IMR-90 (cell line): ENCODE measurements around the gene TRPM8. TPM values are rescaled to one million over a fixed set of nuclear protein-coding genes. Genes with fewer than 3 reads are reported as not detected.

ENCODE experiments used
- ATAC-seq: fragments of 200-7000 bp; cut with Tn5 transposase; 2 replicates; pipeline ENCODE4 v1.9.1; 2020; ENCODE audit warnings: low read depth, mild to moderate bottlenecking, moderate library complexity
- BruUV-seq: library from RNA; stranded (reverse); fragments of 400-500 nt; replicated peaks from 2 replicates; lab custom pipeline; 2021; lab: Mats Ljungman, UMichigan
- CTCF ChIA-PET: fragments of 300-600 bp; formaldehyde crosslinking; extraction: SDS; loops from one replicate; lab custom pipeline; 2021; ENCODE audit warnings: antibody characterized with exemption; lab: Yijun Ruan, JAX
- POLR2A ChIA-PET: fragments of 300-600 bp; sonication (Branson Sonifier 250); formaldehyde crosslinking; loops from one replicate; lab custom pipeline; 2022; ENCODE audit warnings: antibody characterized with exemption; ENCODE audit not compliant: unreplicated experiment; lab: Charles Lee
- DNase-seq: peaks from one replicate; pipeline ENCODE4 v3.0.0; 2013
- H2AFZ ChIP-seq: replicated peaks from 2 replicates; pipeline ENCODE3; 2013; ENCODE audit warnings: low read length, mild to moderate bottlenecking; ENCODE audit not compliant: poor library complexity
- H2AK5ac ChIP-seq: 2 replicates; pipeline ENCODE4 v1.6.1; 2013; ENCODE audit warnings: low read depth, low read length, inconsistent platforms
- H2AK9ac ChIP-seq: replicated peaks from 2 replicates; pipeline ENCODE3; 2013; ENCODE audit warnings: mild to moderate bottlenecking, low read depth, low read length, moderate library complexity; ENCODE audit not compliant: poor library complexity
- H2BK120ac ChIP-seq: 2 replicates; pipeline ENCODE4 v1.6.1; 2013; ENCODE audit warnings: low read depth, low read length, inconsistent platforms
- H2BK15ac ChIP-seq: 3 replicates; pipeline ENCODE4 v1.6.1; 2013; ENCODE audit warnings: low read depth, low read length, inconsistent platforms
- H2BK20ac ChIP-seq: 2 replicates; pipeline ENCODE4 v1.6.1; 2013; ENCODE audit warnings: low read depth, mild to moderate bottlenecking, inconsistent platforms, low read length, moderate library complexity
- H2BK5ac ChIP-seq: 2 replicates; pipeline ENCODE4 v1.6.1; 2013; ENCODE audit warnings: mild to moderate bottlenecking, low read depth, low read length, inconsistent platforms; ENCODE audit not compliant: poor library complexity, severe bottlenecking
- H3K14ac ChIP-seq: replicated peaks from 2 replicates; pipeline ENCODE4 v1.6.1; 2013; ENCODE audit warnings: low read depth, low read length, inconsistent platforms
- H3K18ac ChIP-seq: 2 replicates; pipeline ENCODE4 v1.6.1; 2013; ENCODE audit warnings: low read depth, low read length, control low read depth
- H3K23ac ChIP-seq: 2 replicates; pipeline ENCODE4 v1.6.1; 2013; ENCODE audit warnings: low read depth, low read length, inconsistent platforms
- H3K27ac ChIP-seq: 2 replicates; pipeline ENCODE4 v1.5.1; 2013; ENCODE audit warnings: mild to moderate bottlenecking, control low read depth, low read length; ENCODE audit not compliant: insufficient read depth
- H3K27me3 ChIP-seq: 2 replicates; pipeline ENCODE4 v1.6.1; 2013; ENCODE audit warnings: low read length; ENCODE audit not compliant: control insufficient read depth, insufficient read depth
- H3K36me3 ChIP-seq: 2 replicates; pipeline ENCODE4 v1.6.1; 2013; ENCODE audit warnings: low read length, mixed read lengths; ENCODE audit not compliant: control insufficient read depth, insufficient read depth
- H3K4ac ChIP-seq: 2 replicates; pipeline ENCODE4 v1.6.1; 2013; ENCODE audit warnings: low read depth, low read length, inconsistent platforms
- H3K4me1 ChIP-seq: 2 replicates; pipeline ENCODE4 v1.6.1; 2013; ENCODE audit warnings: low read length, mixed read lengths; ENCODE audit not compliant: control insufficient read depth, insufficient read depth
- H3K4me2 ChIP-seq: 2 replicates; pipeline ENCODE4 v1.6.1; 2013; ENCODE audit warnings: low read depth, mild to moderate bottlenecking, control low read depth, low read length, moderate library complexity
- H3K4me3 ChIP-seq: 2 replicates; pipeline ENCODE4 v1.5.1; 2013; ENCODE audit warnings: low read depth, mild to moderate bottlenecking, control low read depth, low read length, moderate library complexity; ENCODE audit not compliant: insufficient read depth
- H3K56ac ChIP-seq: 2 replicates; pipeline ENCODE4 v1.6.1; 2013; ENCODE audit warnings: low read length, inconsistent platforms; ENCODE audit not compliant: insufficient read depth; ENCODE audit errors: extremely low read depth
- H3K79me1 ChIP-seq, 2 experiments: 2 replicates each; pipeline ENCODE4 v1.6.1; 2013; ENCODE audit warnings: low read length in 2 of 2, inconsistent platforms in 1 of 2, low read depth in 1 of 2
- H3K9ac ChIP-seq: 2 replicates; pipeline ENCODE4 v1.6.1; 2013; ENCODE audit warnings: low read depth, low read length, control low read depth
- H3K9me1 ChIP-seq: 2 replicates; pipeline ENCODE4 v1.6.1; 2013; ENCODE audit warnings: low read length, inconsistent platforms; ENCODE audit not compliant: insufficient read depth
- H3K9me3 ChIP-seq: 2 replicates; pipeline ENCODE4 v1.6.1; 2013; ENCODE audit warnings: low read length; ENCODE audit not compliant: control insufficient read depth, insufficient read depth
- H4K20me1 ChIP-seq: 2 replicates; pipeline ENCODE4 v1.6.1; 2013; ENCODE audit warnings: low read length, inconsistent platforms; ENCODE audit not compliant: insufficient read depth
- H4K5ac ChIP-seq: 2 replicates; pipeline ENCODE4 v1.6.1; 2013; ENCODE audit warnings: mild to moderate bottlenecking, low read depth, low read length, control low read depth
- H4K8ac ChIP-seq, 2 experiments: 2 replicates each; pipeline ENCODE4 v1.6.1; 2013; ENCODE audit warnings: low read depth in 2 of 2, low read length in 2 of 2, control low read depth in 1 of 2, inconsistent platforms in 1 of 2
- H4K91ac ChIP-seq: 2 replicates; pipeline ENCODE4 v1.6.1; 2013; ENCODE audit warnings: low read depth, low read length, inconsistent platforms; ENCODE audit not compliant: insufficient read depth
- CEBPB ChIP-seq: IDR thresholded peaks from 2 replicates; pipeline ENCODE4 v1.6.1; 2012; ENCODE audit warnings: low read depth, low read length, improper control_type of control experiment
- CHD1 ChIP-seq: IDR thresholded peaks from 2 replicates; pipeline ENCODE4 v1.6.1; 2012; ENCODE audit warnings: low read depth, low read length, improper control_type of control experiment
- CTCF ChIP-seq: conservative IDR thresholded peaks from 2 replicates; pipeline ENCODE4 v1.5.1; 2012; ENCODE audit warnings: mild to moderate bottlenecking, low read depth, low read length, improper control_type of control experiment
- ELK1 ChIP-seq: fragments of 150-350 bp; IDR thresholded peaks from 2 replicates; pipeline ENCODE4 v1.6.1; 2016; ENCODE audit warnings: low read depth, mild to moderate bottlenecking, low read length, moderate library complexity, borderline replicate concordance
- FOS ChIP-seq: fragments of 150-350 bp; IDR thresholded peaks from 2 replicates; pipeline ENCODE4 v1.6.1; 2016; ENCODE audit warnings: low read depth, low read length
- MAFK ChIP-seq: IDR thresholded peaks from 2 replicates; pipeline ENCODE4 v1.6.1; 2012; ENCODE audit warnings: low read depth, low read length, improper control_type of control experiment
- MXI1 ChIP-seq: IDR thresholded peaks from 2 replicates; pipeline ENCODE4 v1.6.1; 2012; ENCODE audit warnings: low read depth, mild to moderate bottlenecking, low read length, moderate library complexity, borderline replicate concordance
- NFE2L2 ChIP-seq: fragments of 150-350 bp; IDR thresholded peaks from 2 replicates; pipeline ENCODE4 v1.6.1; 2016; ENCODE audit warnings: low read depth, mild to moderate bottlenecking, low read length
- POLR2A ChIP-seq: IDR thresholded peaks from 2 replicates; pipeline ENCODE4 v1.6.1; 2012; ENCODE audit warnings: mild to moderate bottlenecking, low read depth, low read length
- RAD21 ChIP-seq: IDR thresholded peaks from 2 replicates; pipeline ENCODE4 v1.6.1; 2012; ENCODE audit warnings: low read length, improper control_type of control experiment
- RCOR1 ChIP-seq: IDR thresholded peaks from 2 replicates; pipeline ENCODE4 v1.6.1; 2012; ENCODE audit warnings: mild to moderate bottlenecking, low read length, improper control_type of control experiment; ENCODE audit not compliant: insufficient replicate concordance
- RFX5 ChIP-seq: IDR thresholded peaks from 2 replicates; pipeline ENCODE4 v1.8.0; 2012; ENCODE audit warnings: low read depth, mild to moderate bottlenecking, low read length, moderate library complexity
- SMC3 ChIP-seq: fragments of 150-350 bp; IDR thresholded peaks from 2 replicates; pipeline ENCODE4 v1.6.1; 2016; ENCODE audit warnings: low read depth, mild to moderate bottlenecking, antibody characterized with exemption, low read length, moderate library complexity
- USF2 ChIP-seq: fragments of 150-350 bp; IDR thresholded peaks from 2 replicates; pipeline ENCODE4 v1.6.1; 2017; ENCODE audit warnings: mild to moderate bottlenecking, antibody characterized with exemption, low read length, low read depth
- WGBS, 2 experiments: methylation state at CpG; one replicate each; pipeline versions ENCODE4 v1.1.5 to v1.1.7; 2013; ENCODE audit warnings: missing lambda C conversion rate in 2 of 2; ENCODE audit not compliant: insufficient read length in 1 of 2; ENCODE audit errors: extremely low coverage in 2 of 2; 5-methylcytosine and 5-hydroxymethylcytosine counted together
- dilution Hi-C: fragments of 300-500 bp; cut with HindIII; formaldehyde crosslinking; loops from one replicate; pipeline ENCODE4 v1.14.3; 2018; ENCODE audit warnings: low sequenced_read_pairs; ENCODE audit not compliant: unreplicated experiment
- in situ Hi-C: fragments of 300-500 bp; cut with MboI; formaldehyde crosslinking; loops from 3 replicates; pipeline ENCODE4 v1.14.3; 2019; ENCODE audit warnings: low sequenced_read_pairs, inconsistent platforms, mixed read lengths
- intact Hi-C: fragments of 100-400 bp; cut with micrococcal nuclease; formaldehyde crosslinking; loops from 2 replicates; pipeline ENCODE4 v1.10.0; 2022
- polyA plus RNA-seq, 3 experiments: library from polyadenylated mRNA; depleted of rRNA; stranded (reverse); fragments of >200 nt; gene quantifications; 2 replicates each; pipeline ENCODE4 v1.2.3, GENCODE V29; 2012; ENCODE audit warnings: low replicate concordance in 1 of 3
- total RNA-seq: library from RNA; depleted of rRNA; stranded (reverse); fragments of >200 nt; gene quantifications from 2 replicates; pipeline ENCODE4 v1.2.3, GENCODE V29; 2012

TRPM8 gene
- total and polyA plus RNA-seq, 2 of the 4 experiments (the other 2 are of a cell fraction) = not detected

GRCh38 chr2:233976690-233977294, 59.6 kb downstream of the TRPM8 start:
- intact Hi-C loops = loop anchor here (1.0 to 10.0 kb wide), 6 partner anchors 159 to 1141 kb away; no protein-coding TSS in a partner anchor
- BruUV-seq = no TSS peak
- WGBS, 2 experiments = 75% methylated on average over 4 of the region's 8 CpGs; no CpG with 5 or more reads in 1 of the 2 experiments
- Histone ChIP-seq H3K9ac (no peak overlapping the region), H3K36me3 (no peaks in the 10 kb centered on the region), H3K18ac (no peak overlapping the region), H3K14ac (no peak overlapping the region), H3K4ac (peak overlapping the region; percentile 61; the same call in 1 of the 2 replicates), H4K91ac (no peak overlapping the region), H2AFZ (peak overlapping the region; percentile 25), H3K27ac (no peak overlapping the region), H3K4me3 (no peak overlapping the region), H3K9me3 (no peaks in the 10 kb centered on the region), H3K23ac (no peak overlapping the region), H3K56ac (no peak overlapping the region), H2BK5ac (no peak overlapping the region), H3K79me1 (no peaks in the 10 kb centered on the region), H2BK20ac (peak overlapping the region; percentile 69), H4K5ac (no peak overlapping the region), H2BK15ac (peak overlapping the region; percentile 78; the same call in 1 of the 3 replicates), H2AK5ac (peak overlapping the region; percentile 92), H2BK120ac (peak overlapping the region; percentile 60; the same call in 1 of the 2 replicates), H4K8ac (no peak overlapping the region), H3K4me1 (peaks cover 14% of the 10 kb centered on the region), H3K9me1 (peaks cover 12% of the 10 kb centered on the region), H3K4me2 (no peak overlapping the region), H3K27me3 (no peaks in the 10 kb centered on the region), H4K20me1 (no peaks in the 10 kb centered on the region), H2AK9ac (no peak overlapping the region)
- dilution Hi-C loops = no loop called here
- ATAC-seq (peak; percentile 59), DNase-seq (peak; percentile 76)
- in situ Hi-C loops = loop anchor here (5.0 kb wide), 1 partner anchor 566 kb away; no protein-coding TSS in a partner anchor
- ChIA-PET POLR2A (no interaction called here), CTCF (no interaction called here)
- no peak for TF ChIP-seq RCOR1
- TF ChIP-seq FOS = no peak
- no peak for TF ChIP-seq MXI1
- TF ChIP-seq NFE2L2 = no peak
- TF ChIP-seq CEBPB = no peak
- no peak for TF ChIP-seq RFX5
- no peak for TF ChIP-seq USF2
- peak; percentile 77 for TF ChIP-seq CTCF
- peak; percentile 66 for TF ChIP-seq SMC3
- TF ChIP-seq POLR2A = no peak
- no peak for TF ChIP-seq MAFK
- TF ChIP-seq ELK1 = no peak
- TF ChIP-seq RAD21 = peak; percentile 87
- no peak for TF ChIP-seq CHD1
